ENCODE measurements around the gene CMC2. TPM values are rescaled to one million over a fixed set of nuclear protein-coding genes. Genes with fewer than 3 reads are reported as not detected.

CMC2 gene
- total RNA-seq, 1 experiment from 2014 or later: 64.2 TPM

DNA sequence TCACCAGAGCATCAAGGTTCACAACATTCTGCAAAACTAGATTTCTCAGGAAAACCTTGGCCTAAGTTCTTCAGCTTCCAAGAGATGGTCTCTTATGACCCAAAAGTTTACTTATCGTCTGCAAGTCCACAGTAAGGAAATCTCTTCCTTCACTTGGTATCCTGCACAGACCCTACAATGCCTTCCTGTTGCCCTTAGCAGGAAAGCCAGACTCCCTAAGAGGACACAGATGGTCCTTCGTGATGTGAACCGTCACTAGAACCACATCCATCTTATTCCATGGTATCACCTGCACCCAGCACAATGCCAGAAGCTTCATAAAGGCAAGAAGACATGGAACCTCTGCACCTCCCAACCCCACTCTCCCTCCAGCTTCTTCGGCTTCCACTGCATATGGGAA, 34.1 kb downstream of the CMC2 start:
- H3K27me3 Mint-ChIP-seq (ENCODE audit: low read depth): no peaks in the 10 kb centered on the region
- H3K4me2 ChIP-seq (ENCODE audit: insufficient read depth, insufficient read length, low read length): no peak overlapping the region
- no peak overlapping the region for H4K8ac ChIP-seq (replicated peaks; ENCODE audit: insufficient read length, low read depth, low read length)
- no peak overlapping the region for H2AK5ac ChIP-seq (ENCODE audit: insufficient read length, low read length)
- no peak overlapping the region for H3K27ac ChIP-seq (ENCODE audit: insufficient read length, low read depth, low read length)
- H3K27me3 ChIP-seq (ENCODE audit: insufficient read depth, low read length): no peaks in the 10 kb centered on the region
- H2BK120ac ChIP-seq (ENCODE audit: low read depth, low read length, poor library complexity, severe bottlenecking): no peak overlapping the region
- H3K23me2 ChIP-seq (ENCODE audit: insufficient read length, low read depth, low read length, poor library complexity, severe bottlenecking): no peaks in the 10 kb centered on the region
- peaks cover 3% of the 10 kb centered on the region in 2 experiments for H3K4me1 Mint-ChIP-seq
- peaks cover 0 to 8% (median 2%) of the 10 kb centered on the region in 3 experiments; a peak in 3 of 7 replicates for H3K36me3 Mint-ChIP-seq (ENCODE audit: insufficient read depth in 1 of 3, low read depth in 3 of 3)
- H4K5ac ChIP-seq (ENCODE audit: insufficient read length, low read depth, low read length): no peak overlapping the region
- no CpG with 5 or more reads among the region's 4 CpGs for WGBS (ENCODE audit: extremely low coverage, insufficient read length, low lambda C conversion rate)
- H3K18ac ChIP-seq (ENCODE audit: insufficient read length, low read depth, low read length): no peak overlapping the region
- no peak overlapping the region for H4K91ac ChIP-seq (ENCODE audit: insufficient read length, low read depth, low read length)
- H3K79me1 ChIP-seq (ENCODE audit: insufficient read depth, low read depth, low read length, poor library complexity, severe bottlenecking): no peaks in the 10 kb centered on the region
- H3K4ac ChIP-seq (ENCODE audit: low read depth, low read length): no peak overlapping the region
- H3K79me2 ChIP-seq (ENCODE audit: insufficient read depth, low read length): no peaks in the 10 kb centered on the region
- H3K4me1 ChIP-seq (ENCODE audit: insufficient read depth, low read length): no peaks in the 10 kb centered on the region
- H2BK5ac ChIP-seq (ENCODE audit: insufficient read length, low read length): no peak overlapping the region
- no peak overlapping the region for H2BK12ac ChIP-seq (ENCODE audit: insufficient read length, low read depth, low read length)
- H2AFZ ChIP-seq (ENCODE audit: low read length): no peak overlapping the region
- 0 out of 7 replicates have a peak overlapping the region, but pooled peaks of 1 of the 3 experiments have one; percentile 22 for H3K27ac Mint-ChIP-seq
- no peak overlapping the region for H2BK20ac ChIP-seq (ENCODE audit: low read depth, low read length, poor library complexity, severe bottlenecking)
- no peak overlapping the region for H3K4me3 Mint-ChIP-seq
- H2BK15ac ChIP-seq (ENCODE audit: low read depth, low read length): no peak overlapping the region
- no peaks in the 10 kb centered on the region for H3K9me3 Mint-ChIP-seq
- H3K56ac ChIP-seq (ENCODE audit: insufficient read length, low read depth, low read length): no peak overlapping the region
- TF ChIP-seq, protein P1, sequence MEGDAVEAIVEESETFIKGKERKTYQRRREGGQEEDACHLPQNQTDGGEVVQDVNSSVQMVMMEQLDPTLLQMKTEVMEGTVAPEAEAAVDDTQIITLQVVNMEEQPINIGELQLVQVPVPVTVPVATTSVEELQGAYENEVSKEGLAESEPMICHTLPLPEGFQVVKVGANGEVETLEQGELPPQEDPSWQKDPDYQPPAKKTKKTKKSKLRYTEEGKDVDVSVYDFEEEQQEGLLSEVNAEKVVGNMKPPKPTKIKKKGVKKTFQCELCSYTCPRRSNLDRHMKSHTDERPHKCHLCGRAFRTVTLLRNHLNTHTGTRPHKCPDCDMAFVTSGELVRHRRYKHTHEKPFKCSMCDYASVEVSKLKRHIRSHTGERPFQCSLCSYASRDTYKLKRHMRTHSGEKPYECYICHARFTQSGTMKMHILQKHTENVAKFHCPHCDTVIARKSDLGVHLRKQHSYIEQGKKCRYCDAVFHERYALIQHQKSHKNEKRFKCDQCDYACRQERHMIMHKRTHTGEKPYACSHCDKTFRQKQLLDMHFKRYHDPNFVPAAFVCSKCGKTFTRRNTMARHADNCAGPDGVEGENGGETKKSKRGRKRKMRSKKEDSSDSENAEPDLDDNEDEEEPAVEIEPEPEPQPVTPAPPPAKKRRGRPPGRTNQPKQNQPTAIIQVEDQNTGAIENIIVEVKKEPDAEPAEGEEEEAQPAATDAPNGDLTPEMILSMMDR (conservative IDR thresholded peaks at IDR 0.05): no peak
- no peaks in the 10 kb centered on the region for H4K20me1 ChIP-seq (ENCODE audit: control insufficient read depth, insufficient read depth, insufficient read length)
- H3K9me3 ChIP-seq (ENCODE audit: control insufficient read depth, low read depth, low read length): no peaks in the 10 kb centered on the region
- no peak overlapping the region for H3T11ph ChIP-seq (ENCODE audit: low read length)
- no peak overlapping the region for H3K9ac ChIP-seq (ENCODE audit: extremely low read depth, insufficient read length, low read length)
- H3K14ac ChIP-seq (ENCODE audit: insufficient read depth, low read length): no peak overlapping the region
- DNase-seq: no peak
- H3K23ac ChIP-seq (ENCODE audit: insufficient read length, low read depth, low read length): no peak overlapping the region
